SK-N-SH (cell line): ENCODE measurements around the gene METTL13.

Experiments used
- CHD2 ChIP-seq: fragments of 150-350 bp; IDR thresholded peaks from 2 replicates; pipeline ENCODE4 v1.6.1; 2018; ENCODE audit warnings: low read length; ENCODE audit not compliant: partially characterized antibody
- EZH2phosphoT487 ChIP-seq: fragments of 200-600 bp; sonication (generic); IDR thresholded peaks from 2 replicates; pipeline ENCODE4 v1.6.1; 2017; ENCODE audit warnings: low read depth, mixed run types, mild to moderate bottlenecking, antibody characterized with exemption, moderate library complexity, borderline replicate concordance
- GATA2 ChIP-seq: sonication (generic); formaldehyde crosslinking; IDR thresholded peaks from 2 replicates; pipeline ENCODE4 v1.5.0; 2020; ENCODE audit warnings: mild to moderate bottlenecking, missing genetic modification reagents
- JUND ChIP-seq: IDR thresholded peaks from 2 replicates; pipeline ENCODE4 v1.4.0; 2012
- MXI1 ChIP-seq: IDR thresholded peaks from 2 replicates; pipeline ENCODE4 v1.6.1; 2012; ENCODE audit warnings: mild to moderate bottlenecking, low read depth, low read length, improper control_type of control experiment
- POLR2AphosphoS5 ChIP-seq: IDR thresholded peaks from 2 replicates; pipeline ENCODE4 v1.6.1; 2012; ENCODE audit warnings: low read depth, low read length
- REST ChIP-seq: IDR thresholded peaks from 2 replicates; pipeline ENCODE4 v1.6.1; 2012; ENCODE audit warnings: mild to moderate bottlenecking, low read depth, low read length, moderate library complexity
- SMC3 ChIP-seq: IDR thresholded peaks from 2 replicates; pipeline ENCODE4 v1.6.1; 2012; ENCODE audit warnings: low read depth, low read length, improper control_type of control experiment
- TAF1 ChIP-seq: IDR thresholded peaks from 2 replicates; pipeline ENCODE4 v1.6.1; 2012; ENCODE audit warnings: low read depth, mild to moderate bottlenecking, low read length, moderate library complexity, borderline replicate concordance
- ZBTB33 ChIP-seq: IDR thresholded peaks from 2 replicates; pipeline ENCODE4 v1.4.0; 2012; ENCODE audit warnings: low read depth, borderline replicate concordance
- TF ChIP-seq, protein P1 (sequence below): fragments of 200-600 bp; sonication (generic); IDR thresholded peaks from 2 replicates; pipeline ENCODE4 v1.6.1; 2017; ENCODE audit warnings: antibody characterized with exemption, mild to moderate bottlenecking, moderate library complexity
- TF ChIP-seq, protein P2 (sequence below): fragments of 150-350 bp; IDR thresholded peaks from 2 replicates; pipeline ENCODE4 v1.6.1; 2017; ENCODE audit warnings: antibody characterized with exemption, low read length, low read depth, borderline replicate concordance
- TF ChIP-seq, protein P3 (sequence below): IDR thresholded peaks from 2 replicates; pipeline ENCODE4 v1.4.0; 2012; ENCODE audit warnings: low read depth
- TF ChIP-seq, protein P4 (sequence below): IDR thresholded peaks from 2 replicates; pipeline ENCODE4; 2012

DNA sequence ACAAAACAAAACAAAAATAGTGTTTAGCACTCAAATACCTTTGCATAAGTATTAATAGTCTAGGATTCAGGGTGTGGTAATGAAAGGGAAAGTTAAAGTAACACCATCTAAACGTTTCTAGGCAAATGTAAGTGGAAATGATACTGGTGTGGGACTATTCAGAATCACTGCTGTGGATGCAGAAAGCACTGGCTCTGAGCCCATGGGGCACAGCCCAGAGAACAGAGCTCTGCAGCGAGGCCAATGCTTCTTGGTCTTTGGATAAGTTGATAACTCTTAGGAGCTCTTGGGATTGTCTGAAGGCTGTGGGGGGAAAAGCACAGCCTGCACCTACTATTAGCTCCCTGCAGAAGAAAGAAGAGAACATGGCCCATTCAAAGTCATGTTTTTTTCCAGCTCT is 38.5 kb downstream of the METTL13 start:
- TF ChIP-seq EZH2phosphoT487 (no peak), TAF1 (no peak), REST (no peak), POLR2AphosphoS5 (no peak), ZBTB33 (no peak), CHD2 (no peak), GATA2 (no peak), MXI1 (no peak), JUND (no peak), SMC3 (no peak)
- TF ChIP-seq, protein P1, sequence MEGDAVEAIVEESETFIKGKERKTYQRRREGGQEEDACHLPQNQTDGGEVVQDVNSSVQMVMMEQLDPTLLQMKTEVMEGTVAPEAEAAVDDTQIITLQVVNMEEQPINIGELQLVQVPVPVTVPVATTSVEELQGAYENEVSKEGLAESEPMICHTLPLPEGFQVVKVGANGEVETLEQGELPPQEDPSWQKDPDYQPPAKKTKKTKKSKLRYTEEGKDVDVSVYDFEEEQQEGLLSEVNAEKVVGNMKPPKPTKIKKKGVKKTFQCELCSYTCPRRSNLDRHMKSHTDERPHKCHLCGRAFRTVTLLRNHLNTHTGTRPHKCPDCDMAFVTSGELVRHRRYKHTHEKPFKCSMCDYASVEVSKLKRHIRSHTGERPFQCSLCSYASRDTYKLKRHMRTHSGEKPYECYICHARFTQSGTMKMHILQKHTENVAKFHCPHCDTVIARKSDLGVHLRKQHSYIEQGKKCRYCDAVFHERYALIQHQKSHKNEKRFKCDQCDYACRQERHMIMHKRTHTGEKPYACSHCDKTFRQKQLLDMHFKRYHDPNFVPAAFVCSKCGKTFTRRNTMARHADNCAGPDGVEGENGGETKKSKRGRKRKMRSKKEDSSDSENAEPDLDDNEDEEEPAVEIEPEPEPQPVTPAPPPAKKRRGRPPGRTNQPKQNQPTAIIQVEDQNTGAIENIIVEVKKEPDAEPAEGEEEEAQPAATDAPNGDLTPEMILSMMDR = no peak
- TF ChIP-seq, protein P2, sequence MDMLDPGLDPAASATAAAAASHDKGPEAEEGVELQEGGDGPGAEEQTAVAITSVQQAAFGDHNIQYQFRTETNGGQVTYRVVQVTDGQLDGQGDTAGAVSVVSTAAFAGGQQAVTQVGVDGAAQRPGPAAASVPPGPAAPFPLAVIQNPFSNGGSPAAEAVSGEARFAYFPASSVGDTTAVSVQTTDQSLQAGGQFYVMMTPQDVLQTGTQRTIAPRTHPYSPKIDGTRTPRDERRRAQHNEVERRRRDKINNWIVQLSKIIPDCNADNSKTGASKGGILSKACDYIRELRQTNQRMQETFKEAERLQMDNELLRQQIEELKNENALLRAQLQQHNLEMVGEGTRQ = no peak
- TF ChIP-seq, protein P3, sequence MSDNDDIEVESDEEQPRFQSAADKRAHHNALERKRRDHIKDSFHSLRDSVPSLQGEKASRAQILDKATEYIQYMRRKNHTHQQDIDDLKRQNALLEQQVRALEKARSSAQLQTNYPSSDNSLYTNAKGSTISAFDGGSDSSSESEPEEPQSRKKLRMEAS = no peak
- TF ChIP-seq, protein P4, sequence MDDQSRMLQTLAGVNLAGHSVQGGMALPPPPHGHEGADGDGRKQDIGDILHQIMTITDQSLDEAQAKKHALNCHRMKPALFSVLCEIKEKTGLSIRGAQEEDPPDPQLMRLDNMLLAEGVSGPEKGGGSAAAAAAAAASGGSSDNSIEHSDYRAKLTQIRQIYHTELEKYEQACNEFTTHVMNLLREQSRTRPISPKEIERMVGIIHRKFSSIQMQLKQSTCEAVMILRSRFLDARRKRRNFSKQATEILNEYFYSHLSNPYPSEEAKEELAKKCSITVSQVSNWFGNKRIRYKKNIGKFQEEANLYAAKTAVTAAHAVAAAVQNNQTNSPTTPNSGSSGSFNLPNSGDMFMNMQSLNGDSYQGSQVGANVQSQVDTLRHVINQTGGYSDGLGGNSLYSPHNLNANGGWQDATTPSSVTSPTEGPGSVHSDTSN = no peak
